Caco-2 (cell line): Measurements from ENCODE around the gene KDM4C. TPM values are rescaled to one million over a fixed set of nuclear protein-coding genes. Genes with fewer than 3 reads are reported as not detected.
"Not testable (repeated sequence)": the region's sequence is repeated elsewhere in the genome, so short reads cannot be mapped to it uniquely, and the experiment has no call there.

Experiments used
- BruUV-seq: library from RNA; stranded (reverse); fragments of 400-500 nt; replicated peaks from 2 replicates; lab custom pipeline; 2021; lab: Mats Ljungman, UMichigan
- CTCF ChIA-PET: fragments of 300-600 bp; sonication (Branson Sonifier 250); formaldehyde crosslinking; loops from one replicate; lab custom pipeline; 2022; ENCODE audit warnings: antibody characterized with exemption; lab: Charles Lee
- POLR2A ChIA-PET: fragments of 300-600 bp; sonication (Branson Sonifier 250); formaldehyde crosslinking; loops from one replicate; lab custom pipeline; 2022; ENCODE audit warnings: antibody characterized with exemption; lab: Charles Lee
- DNase-seq, 2 experiments: peaks; one replicate each; pipeline versions ENCODE4 v3.0.0 to v3.0.0-alpha.2; 2020 to 2022
- H3K27me3 ChIP-seq: replicated peaks from 2 replicates; pipeline ENCODE4 v1.6.0; 2011; ENCODE audit warnings: low read length; ENCODE audit not compliant: control insufficient read depth, insufficient read depth
- H3K36me3 ChIP-seq: 2 replicates; pipeline ENCODE4 v1.5.1; 2011; ENCODE audit warnings: low read length; ENCODE audit not compliant: control insufficient read depth, insufficient read depth
- H3K4me1 ChIP-seq: fragments of 250-450 bp; sonication (Bioruptor Pico); 2 replicates; pipeline ENCODE4 v1.5.1; 2020; ENCODE audit warnings: mild to moderate bottlenecking
- H3K4me3 ChIP-seq: 2 replicates; pipeline ENCODE4 v1.5.1; 2011; ENCODE audit warnings: low read depth, mild to moderate bottlenecking, control low read depth, low read length
- H3K9me3 ChIP-seq: fragments of 250-450 bp; sonication (Bioruptor Pico); 2 replicates; pipeline ENCODE4 v1.5.1; 2020; ENCODE audit warnings: mild to moderate bottlenecking, moderate library complexity
- H3K27ac Mint-ChIP-seq: one replicate; pipeline ENCODE4 v1.8.0; 2022; ENCODE audit warnings: mixed read lengths; ENCODE audit not compliant: unreplicated experiment
- H3K27me3 Mint-ChIP-seq: one replicate; pipeline ENCODE4 v1.8.0; 2022; ENCODE audit warnings: mixed read lengths; ENCODE audit not compliant: insufficient read depth, unreplicated experiment
- H3K36me3 Mint-ChIP-seq: one replicate; pipeline ENCODE4 v1.8.0; 2022; ENCODE audit warnings: mild to moderate bottlenecking, mixed read lengths; ENCODE audit not compliant: insufficient read depth, unreplicated experiment
- H3K4me1 Mint-ChIP-seq: one replicate; pipeline ENCODE4 v1.8.0; 2022; ENCODE audit warnings: low read depth, mixed read lengths; ENCODE audit not compliant: unreplicated experiment
- H3K4me3 Mint-ChIP-seq: one replicate; pipeline ENCODE4 v1.8.0; 2022; ENCODE audit warnings: mild to moderate bottlenecking, moderate library complexity, mixed read lengths; ENCODE audit not compliant: unreplicated experiment
- H3K9me3 Mint-ChIP-seq: one replicate; pipeline ENCODE4 v1.8.0; 2022; ENCODE audit warnings: mixed read lengths; ENCODE audit not compliant: unreplicated experiment
- CTCF ChIP-seq, 2 experiments: fragments of 200-600 bp in 1 of 2; IDR thresholded peaks; 1 replicate in 1 of 2; 2 replicates in 1 of 2; pipeline versions ENCODE4 v1.5.1 to v1.8.0; 2011 to 2022; ENCODE audit warnings: antibody characterized with exemption in 1 of 2, control low read depth in 1 of 2, inconsistent platforms in 1 of 2, low read depth in 1 of 2, low read length in 1 of 2, mild to moderate bottlenecking in 1 of 2, moderate library complexity in 1 of 2; ENCODE audit not compliant: insufficient read depth in 1 of 2, severe bottlenecking in 1 of 2, unreplicated experiment in 1 of 2
- intact Hi-C: fragments of 100-400 bp; cut with micrococcal nuclease; formaldehyde crosslinking; loops from one replicate; pipeline ENCODE4 v1.10.0; 2022; ENCODE audit not compliant: unreplicated experiment
- total RNA-seq: library from RNA; stranded (reverse); gene quantifications from 2 replicates; pipeline ENCODE4 v1.2.3, GENCODE V29; 2022

Gene KDM4C
- total RNA-seq, 1 experiment from 2014 or later: 40.3 TPM

DNA sequence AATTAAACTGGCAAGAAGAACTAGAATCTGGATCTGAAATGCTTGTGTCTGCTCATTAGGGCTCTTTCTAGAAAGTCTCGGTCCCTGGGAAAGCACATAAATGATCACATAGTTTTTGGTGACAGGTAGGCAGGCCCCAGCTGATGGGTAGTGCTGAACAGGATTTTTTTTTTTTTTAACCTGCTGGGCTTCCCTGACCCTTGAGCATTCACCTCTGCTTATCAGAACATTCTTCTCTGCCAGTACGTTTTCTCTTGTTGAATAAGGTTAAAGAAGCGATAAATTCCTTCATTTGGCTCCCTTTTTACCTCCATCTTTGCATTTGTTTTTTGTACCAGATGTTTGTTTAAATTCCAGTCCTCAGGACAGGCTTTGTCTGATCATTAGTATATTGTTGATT lies 8.8 kb downstream of the KDM4C start:
- Histone ChIP-seq H3K27me3 (no peaks in the 10 kb centered on the region), H3K36me3 (no peaks in the 10 kb centered on the region), H3K9me3 (no peaks in the 10 kb centered on the region), H3K4me1 (peaks cover 39% of the 10 kb centered on the region), H3K4me3 (no peak overlapping the region)
- peaks cover 9% of the 10 kb centered on the region for H3K9me3 Mint-ChIP-seq
- intact Hi-C loops: loop anchor here (1.0 to 5.0 kb wide), 2 partner anchors 13 to 111 kb away; no protein-coding TSS in a partner anchor
- H3K27ac Mint-ChIP-seq: peak overlapping the region; percentile 42
- DNase-seq: peak in 1 of 2 experiments; percentile 47
- POLR2A ChIA-PET: no interaction called here
- H3K4me3 Mint-ChIP-seq: peak overlapping the region; percentile 46
- no TSS peak for BruUV-seq
- peaks cover 21% of the 10 kb centered on the region for H3K4me1 Mint-ChIP-seq
- peaks cover 12% of the 10 kb centered on the region for H3K36me3 Mint-ChIP-seq
- no peaks in the 10 kb centered on the region for H3K27me3 Mint-ChIP-seq
- CTCF ChIA-PET: no interaction called here
- TF ChIP-seq CTCF (IDR thresholded peaks at IDR 0.05; ENCODE audit: insufficient read depth in 1 of 2, low read depth in 1 of 2, low read length in 1 of 2, severe bottlenecking in 1 of 2, unreplicated experiment in 1 of 2): no peak

DNA sequence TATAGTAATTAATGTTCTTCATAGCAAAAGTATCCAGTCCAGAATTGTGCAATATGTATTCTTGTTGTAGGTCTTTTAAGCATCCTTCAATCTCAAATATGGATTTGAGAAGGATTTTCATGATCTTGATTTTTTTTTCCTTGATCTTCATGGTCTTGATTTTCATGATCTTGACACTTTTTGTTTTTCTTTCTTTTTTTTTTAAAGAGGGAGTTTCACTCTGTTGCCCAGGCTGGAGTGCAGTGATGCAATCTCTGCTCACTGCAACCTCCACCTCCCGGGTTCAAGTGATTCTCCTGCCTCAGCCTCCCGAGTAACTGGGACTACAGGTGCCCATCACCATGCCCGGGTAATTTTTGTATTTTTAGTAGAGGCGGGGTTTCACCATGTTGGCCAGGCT lies 10.8 kb downstream of the KDM4C start:
- H3K27ac Mint-ChIP-seq, BruUV-seq, H3K4me3 Mint-ChIP-seq, H3K36me3 Mint-ChIP-seq, H3K27me3 Mint-ChIP-seq, DNase-seq, H3K36me3 ChIP-seq, H3K9me3 ChIP-seq, H3K4me3 ChIP-seq, H3K9me3 Mint-ChIP-seq, H3K27me3 ChIP-seq, CTCF ChIA-PET, POLR2A ChIA-PET: not testable (repeated sequence)
- peaks cover 33% of the 10 kb centered on the region for H3K4me1 ChIP-seq
- intact Hi-C loops: loop anchor here (5.0 kb wide), 1 partner anchor 109 kb away; no protein-coding TSS in a partner anchor
- peaks cover 15% of the 10 kb centered on the region for H3K4me1 Mint-ChIP-seq

GRCh38 chr9:6771722-6772121 lies 13.9 kb downstream of the KDM4C start:
- DNase-seq: no peak
- no peak overlapping the region for H3K27ac Mint-ChIP-seq
- no peaks in the 10 kb centered on the region for H3K27me3 ChIP-seq
- H3K36me3 ChIP-seq: no peaks in the 10 kb centered on the region
- no peak for TF ChIP-seq CTCF (IDR thresholded peaks at IDR 0.05; ENCODE audit: insufficient read depth in 1 of 2, low read depth in 1 of 2, low read length in 1 of 2, severe bottlenecking in 1 of 2, unreplicated experiment in 1 of 2)
- no TSS peak for BruUV-seq
- H3K36me3 Mint-ChIP-seq: peaks cover 8% of the 10 kb centered on the region
- H3K4me3 Mint-ChIP-seq: no peak overlapping the region
- ChIA-PET CTCF (no interaction called here), POLR2A (no interaction called here)
- no peak overlapping the region for H3K4me3 ChIP-seq
- no peaks in the 10 kb centered on the region for H3K27me3 Mint-ChIP-seq
- H3K9me3 ChIP-seq: no peaks in the 10 kb centered on the region
- H3K9me3 Mint-ChIP-seq: no peaks in the 10 kb centered on the region
- H3K4me1 ChIP-seq: peaks cover 9% of the 10 kb centered on the region
- intact Hi-C loops: no loop called here
- H3K4me1 Mint-ChIP-seq: no peaks in the 10 kb centered on the region
